Calu3 (cell line): ENCODE data around the gene ANKRD22. TPM values are rescaled to one million over a fixed set of nuclear protein-coding genes. Genes with fewer than 3 reads are reported as not detected.

Experiments
- Bru-seq: library from RNA; stranded (reverse); fragments of 400-500 nt; gene quantifications from one replicate; lab custom pipeline; 2021; lab: Mats Ljungman, UMichigan
- BruChase-seq, 2 experiments: library from RNA; stranded (reverse); fragments of 400-500 nt; gene quantifications; one replicate each; lab custom pipeline; 2021; lab: Mats Ljungman, UMichigan
- BruUV-seq: library from RNA; stranded (reverse); fragments of 400-500 nt; replicated peaks from 2 replicates; lab custom pipeline; 2021; lab: Mats Ljungman, UMichigan
- CTCF ChIA-PET: fragments of 300-600 bp; sonication (Branson Sonifier 250); formaldehyde crosslinking; loops from one replicate; lab custom pipeline; 2022; ENCODE audit warnings: antibody characterized with exemption; lab: Charles Lee
- DNase-seq: peaks from one replicate; pipeline ENCODE4 v3.0.0; 2022
- H3K27ac Mint-ChIP-seq: one replicate; pipeline ENCODE4 v1.8.0; 2022; ENCODE audit warnings: mixed read lengths; ENCODE audit not compliant: unreplicated experiment
- H3K27me3 Mint-ChIP-seq: one replicate; pipeline ENCODE4 v1.8.0; 2022; ENCODE audit warnings: mixed read lengths; ENCODE audit not compliant: unreplicated experiment
- H3K36me3 Mint-ChIP-seq: one replicate; pipeline ENCODE4 v1.8.0; 2022; ENCODE audit warnings: mild to moderate bottlenecking, moderate library complexity, mixed read lengths; ENCODE audit not compliant: insufficient read depth, unreplicated experiment
- H3K4me1 Mint-ChIP-seq: one replicate; pipeline ENCODE4 v1.8.0; 2022; ENCODE audit warnings: mild to moderate bottlenecking, low read depth, mixed read lengths; ENCODE audit not compliant: unreplicated experiment
- H3K4me3 Mint-ChIP-seq: one replicate; pipeline ENCODE4 v1.8.0; 2022; ENCODE audit warnings: mild to moderate bottlenecking, low read depth, moderate library complexity, mixed read lengths; ENCODE audit not compliant: unreplicated experiment
- H3K9me3 Mint-ChIP-seq: one replicate; pipeline ENCODE4 v1.8.0; 2022; ENCODE audit warnings: low read depth, mixed read lengths; ENCODE audit not compliant: unreplicated experiment
- CTCF ChIP-seq: fragments of 200-600 bp; IDR thresholded peaks from one replicate; pipeline ENCODE4 v1.8.0; 2022; ENCODE audit warnings: antibody characterized with exemption; ENCODE audit not compliant: unreplicated experiment
- intact Hi-C: fragments of 100-400 bp; cut with micrococcal nuclease; formaldehyde crosslinking; loops from one replicate; pipeline ENCODE4 v1.10.0; 2022; ENCODE audit not compliant: unreplicated experiment
- long read RNA-seq: library from polyadenylated mRNA; stranded (forward); transcript quantifications from one replicate; pipeline ENCODE4 v2.0.0, GENCODE V29; 2022
- total RNA-seq: library from RNA; stranded (reverse); gene quantifications from 2 replicates; pipeline ENCODE4 v1.2.3, GENCODE V29; 2022

The ANKRD22 gene
- total RNA-seq (20.6 and 33.7 TPM in 2 replicates), Bru-seq, nascent RNA (percentile 83 among the genes with signal in this experiment), BruChase-seq, experiment 1, labeled RNA remaining after a 6-hour chase (percentile 64 among the genes with signal in this experiment), BruChase-seq, experiment 2, labeled RNA remaining after a 2-hour chase (percentile 60 among the genes with signal in this experiment)
- long read RNA-seq, transcript ANKRD22-201 (6 exons, 1,596 nt): major isoform, 46 of 54 reads
- long read RNA-seq, partial matches to known transcripts: 4 of 54 reads
- long read RNA-seq, other reads (novel, unspliced or antisense): 4 of 54 reads

GRCh38 chr10:88851706-88852105, at the start of gene ANKRD22:
Gene ANKRD22, minus strand, starts transcription at chr10:88851844. Its CDS starts 237 bp downstream, at chr10:88851607.
- peak within 1 kb of the TSS; percentile 74 for H3K4me3 Mint-ChIP-seq

GRCh38 chr10:88899886-88900285, 48.2 kb upstream of the ANKRD22 start:
- CTCF ChIA-PET: no interaction called here
- H3K27ac Mint-ChIP-seq: no peak overlapping the region
- no TSS peak for BruUV-seq

More at GRCh38 chr10:88851706-88852105, at the start of gene ANKRD22:
- intact Hi-C loops: no loop called here
- TF ChIP-seq CTCF: no peak
- Mint-ChIP-seq H3K36me3 (peaks cover 31% of the 10 kb centered on the region), H3K27ac (peak within 1 kb of the TSS; percentile 94), H3K27me3 (no peaks in the 10 kb centered on the region), H3K4me1 (peaks cover 57% of the 10 kb centered on the region), H3K9me3 (no peaks in the 10 kb centered on the region)
- CTCF ChIA-PET: interaction anchor here (1.3 kb wide), 1 partner anchor 12 kb away, joined by 3 read pairs; no protein-coding TSS in a partner anchor
- DNase-seq: peak; percentile 82
- no TSS peak for BruUV-seq

GRCh38 chr10:88898727-88899126, 47.1 kb upstream of the ANKRD22 start:
- DNase-seq: no peak
- Mint-ChIP-seq H3K27ac (no peak overlapping the region), H3K9me3 (no peaks in the 10 kb centered on the region), H3K4me1 (peaks cover 15% of the 10 kb centered on the region), H3K27me3 (no peaks in the 10 kb centered on the region), H3K36me3 (peaks cover 4% of the 10 kb centered on the region), H3K4me3 (no peak overlapping the region)
- TF ChIP-seq CTCF: no peak
- intact Hi-C loops: no loop called here
- no TSS peak for BruUV-seq
- CTCF ChIA-PET: interaction anchor here (1.7 kb wide), 1 partner anchor 34 kb away, joined by 3 read pairs; no protein-coding TSS in a partner anchor

More at GRCh38 chr10:88899886-88900285, 48.2 kb upstream of the ANKRD22 start:
- Mint-ChIP-seq H3K36me3 (peaks cover 4% of the 10 kb centered on the region), H3K27me3 (no peaks in the 10 kb centered on the region), H3K9me3 (no peaks in the 10 kb centered on the region), H3K4me1 (peaks cover 15% of the 10 kb centered on the region), H3K4me3 (no peak overlapping the region)
- DNase-seq: no peak
- intact Hi-C loops: no loop called here
- TF ChIP-seq CTCF: no peak

GRCh38 chr10:88896994-88897853, 45.6 kb upstream of the ANKRD22 start:
- intact Hi-C loops: no loop called here
- H3K4me3 Mint-ChIP-seq: peak overlapping the region; percentile 20
- no TSS peak for BruUV-seq

More at GRCh38 chr10:88896994-88897853, 45.6 kb upstream of the ANKRD22 start:
- Mint-ChIP-seq H3K4me1 (peaks cover 15% of the 10 kb centered on the region), H3K9me3 (no peaks in the 10 kb centered on the region), H3K27me3 (no peaks in the 10 kb centered on the region), H3K36me3 (peaks cover 4% of the 10 kb centered on the region), H3K27ac (peak overlapping the region; percentile 63)
- DNase-seq: no peak
- CTCF ChIA-PET: interaction anchor here (1.7 kb wide), 1 partner anchor 35 kb away, joined by 3 read pairs; no protein-coding TSS in a partner anchor
- TF ChIP-seq CTCF: no peak
